ENCODE measurements around the gene STXBP1.

The STXBP1 gene

GRCh38 chr9:127715470-127716337 is 103.6 kb downstream of the STXBP1 start, which contains the start of the genes PTRH1 and TTC16:
Gene PTRH1, minus strand, starts transcription at chr9:127715663. Its CDS starts 24 bp downstream, at chr9:127715639.
Gene TTC16, plus strand, starts transcription at chr9:127716079. Its CDS starts 67 bp downstream, at chr9:127716146.
- DNase-seq, result peak; percentile 96 to 98 (median 96)
- peak; percentile 88 for ATAC-seq (replicated peaks)
- no peaks in the 10 kb centered on the region for H3K9me3 Mint-ChIP-seq
- H3K27ac Mint-ChIP-seq, result peak within 1 kb of the TSS; percentile 89 to 95
- peak within 1 kb of the TSS; percentile 87 to 91 for H3K4me3 Mint-ChIP-seq
- peaks cover 13% of the 10 kb centered on the region for H3K36me3 Mint-ChIP-seq (ENCODE audit: insufficient read depth)
- peaks cover 39 to 46% of the 10 kb centered on the region in 2 donors for H3K4me1 Mint-ChIP-seq (ENCODE audit: low read depth in 2 of 2)
- H3K27me3 Mint-ChIP-seq, result no peaks in the 10 kb centered on the region

DNA sequence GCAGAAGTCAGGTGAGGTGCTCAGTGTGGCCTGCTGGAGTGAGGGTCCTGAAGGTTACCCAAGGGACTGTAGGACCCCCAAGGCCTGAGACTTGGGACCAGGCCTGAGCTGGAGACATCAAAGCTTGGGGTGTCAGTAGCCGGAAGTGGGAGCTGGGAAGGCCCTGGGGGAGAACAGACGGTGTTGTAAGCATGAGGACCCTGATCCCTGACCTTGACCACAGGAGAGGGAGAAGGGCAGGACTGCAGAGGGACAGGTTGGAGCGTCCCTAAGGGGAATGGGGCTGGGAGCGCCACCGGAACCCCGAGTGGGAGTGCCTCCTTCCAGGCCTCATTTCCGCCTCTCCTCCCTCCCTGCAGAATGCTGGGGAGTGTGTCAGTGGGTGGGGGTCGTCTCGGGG is 104.3 kb downstream of the STXBP1 start:
- Mint-ChIP-seq H3K4me1 (ENCODE audit: low read depth in 2 of 2) (peaks cover 38 to 44% of the 10 kb centered on the region in 2 donors), H3K9me3 (no peaks in the 10 kb centered on the region), H3K27ac (peak overlapping the region; percentile 89 to 95), H3K36me3 (ENCODE audit: insufficient read depth) (peaks cover 14% of the 10 kb centered on the region), H3K27me3 (no peaks in the 10 kb centered on the region), H3K4me3 (peak overlapping the region; percentile 87 to 91)
- no peak for DNase-seq
- ATAC-seq (replicated peaks), result no peak

- Mint-ChIP-seq H3K9me3 (no peaks in the 10 kb centered on the region), H3K36me3 (ENCODE audit: insufficient read depth) (peaks cover 16% of the 10 kb centered on the region), H3K27me3 (no peaks in the 10 kb centered on the region), H3K4me3 (peak overlapping the region in 1 of 2 donors; percentile 54), H3K4me1 (ENCODE audit: low read depth in 2 of 2) (peaks cover 41 to 45% of the 10 kb centered on the region in 2 donors), H3K27ac (peak overlapping the region; percentile 83 to 89)
- ATAC-seq (replicated peaks), result no peak
- DNase-seq, result no peak
Measured at GRCh38 chr9:127717766-127718165, 105.7 kb downstream of the STXBP1 start.

GRCh38 chr9:127720031-127720864 is 108.2 kb downstream of the STXBP1 start:
- H3K9me3 Mint-ChIP-seq, result no peaks in the 10 kb centered on the region
- ATAC-seq (replicated peaks), result peak; percentile 29
- H3K4me3 Mint-ChIP-seq, result peak overlapping the region; percentile 74 to 77
- H3K27ac Mint-ChIP-seq, result peak overlapping the region; percentile 80 to 93
- H3K36me3 Mint-ChIP-seq (ENCODE audit: insufficient read depth), result peaks cover 14% of the 10 kb centered on the region
- DNase-seq, result peak; percentile 37 to 42 (median 41)
- H3K27me3 Mint-ChIP-seq, result no peaks in the 10 kb centered on the region
- H3K4me1 Mint-ChIP-seq (ENCODE audit: low read depth in 2 of 2), result peaks cover 40 to 41% of the 10 kb centered on the region in 2 donors

GRCh38 chr9:127720865-127721227 is 108.8 kb downstream of the STXBP1 start:
- H3K27ac Mint-ChIP-seq, result peak overlapping the region; percentile 80 to 93
- peak overlapping the region; percentile 74 to 77 for H3K4me3 Mint-ChIP-seq

DNA sequence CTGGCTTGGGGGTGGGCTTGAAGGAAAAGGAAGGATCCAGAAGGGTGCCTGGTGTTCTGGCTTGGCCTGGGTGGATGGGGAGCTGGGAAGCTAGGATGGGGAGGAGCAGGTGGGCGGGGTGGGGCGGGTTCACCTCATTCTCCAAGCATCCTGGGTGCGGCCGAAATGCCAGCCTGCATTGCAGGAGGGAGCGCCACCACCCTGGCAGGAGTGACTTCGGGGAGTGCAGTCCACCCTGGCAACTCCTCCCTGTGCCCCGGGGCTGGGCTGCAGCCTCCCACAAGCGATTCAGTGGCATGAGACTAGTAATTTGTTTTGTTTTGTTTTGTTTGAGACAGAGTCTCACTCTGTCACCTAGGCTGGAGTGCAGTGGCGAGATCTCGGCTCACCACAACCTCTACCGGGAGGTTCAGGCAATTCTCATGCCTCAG is 109.3 kb downstream of the STXBP1 start:
- H3K27ac Mint-ChIP-seq, result peak overlapping the region; percentile 80 to 93
- peaks cover 9% of the 10 kb centered on the region for H3K36me3 Mint-ChIP-seq (ENCODE audit: insufficient read depth)
- DNase-seq (peak in 1 of 3 experiments; percentile 35), ATAC-seq (replicated peaks) (peak; percentile 66)
- no peaks in the 10 kb centered on the region for H3K27me3 Mint-ChIP-seq
- peaks cover 32% of the 10 kb centered on the region in 2 donors for H3K4me1 Mint-ChIP-seq (ENCODE audit: low read depth in 2 of 2)
- no peaks in the 10 kb centered on the region for H3K9me3 Mint-ChIP-seq
- H3K4me3 Mint-ChIP-seq, result peak overlapping the region; percentile 74 to 77

More at GRCh38 chr9:127720865-127721227, 108.8 kb downstream of the STXBP1 start:
- Mint-ChIP-seq H3K36me3 (ENCODE audit: insufficient read depth) (peaks cover 8% of the 10 kb centered on the region), H3K4me1 (ENCODE audit: low read depth in 2 of 2) (peaks cover 36 to 38% of the 10 kb centered on the region in 2 donors), H3K9me3 (no peaks in the 10 kb centered on the region), H3K27me3 (no peaks in the 10 kb centered on the region)
- no peak for ATAC-seq (replicated peaks)
- no peak for DNase-seq

- DNase-seq (no peak), ATAC-seq (replicated peaks) (no peak)
- H3K27ac Mint-ChIP-seq, result peak overlapping the region; percentile 80 to 93
- peaks cover 14% of the 10 kb centered on the region for H3K36me3 Mint-ChIP-seq (ENCODE audit: insufficient read depth)
- H3K27me3 Mint-ChIP-seq, result no peaks in the 10 kb centered on the region
- peaks cover 30 to 32% of the 10 kb centered on the region in 2 donors for H3K4me1 Mint-ChIP-seq (ENCODE audit: low read depth in 2 of 2)
- peak overlapping the region; percentile 74 to 77 for H3K4me3 Mint-ChIP-seq
- H3K9me3 Mint-ChIP-seq, result no peaks in the 10 kb centered on the region
Measured at GRCh38 chr9:127722055-127722745, 110.1 kb downstream of the STXBP1 start.

DNA sequence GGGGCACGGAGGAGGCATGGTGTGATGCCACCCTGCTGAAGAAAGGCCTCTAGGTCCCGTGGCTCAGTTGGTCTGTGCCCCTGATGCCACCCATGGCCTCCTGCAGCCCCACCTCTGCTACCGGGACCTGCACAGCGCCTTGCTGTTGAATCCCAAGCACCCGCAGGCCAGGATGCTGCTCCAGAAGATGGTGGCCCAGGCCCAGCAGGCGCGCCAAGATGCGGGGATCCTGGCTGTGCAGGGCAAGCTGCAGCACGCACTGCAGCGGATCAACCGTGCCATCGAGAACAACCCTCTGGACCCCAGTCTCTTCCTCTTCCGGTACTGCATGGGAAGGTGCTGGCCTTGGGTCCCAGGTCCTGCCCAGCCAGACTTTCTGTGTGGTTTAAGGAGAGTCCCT is 110.9 kb downstream of the STXBP1 start:
- Mint-ChIP-seq H3K9me3 (no peaks in the 10 kb centered on the region), H3K36me3 (ENCODE audit: insufficient read depth) (peaks cover 14% of the 10 kb centered on the region), H3K27ac (peak overlapping the region; percentile 10 to 20), H3K4me3 (no peak overlapping the region), H3K4me1 (ENCODE audit: low read depth in 2 of 2) (peaks cover 28 to 29% of the 10 kb centered on the region in 2 donors), H3K27me3 (no peaks in the 10 kb centered on the region)
- no peak for DNase-seq
- no peak for ATAC-seq (replicated peaks)

- ATAC-seq (replicated peaks) (no peak), DNase-seq (no peak)
- peak overlapping the region; percentile 10 to 46 for H3K27ac Mint-ChIP-seq
- no peak overlapping the region for H3K4me3 Mint-ChIP-seq
- no peaks in the 10 kb centered on the region for H3K9me3 Mint-ChIP-seq
- peaks cover 28 to 29% of the 10 kb centered on the region in 2 donors for H3K4me1 Mint-ChIP-seq (ENCODE audit: low read depth in 2 of 2)
- no peaks in the 10 kb centered on the region for H3K27me3 Mint-ChIP-seq
- peaks cover 14% of the 10 kb centered on the region for H3K36me3 Mint-ChIP-seq (ENCODE audit: insufficient read depth)
Measured at GRCh38 chr9:127723444-127723843, 111.4 kb downstream of the STXBP1 start.

- ATAC-seq (replicated peaks), result no peak
Measured at GRCh38 chr9:127724012-127724411, 111.9 kb downstream of the STXBP1 start.

DNA sequence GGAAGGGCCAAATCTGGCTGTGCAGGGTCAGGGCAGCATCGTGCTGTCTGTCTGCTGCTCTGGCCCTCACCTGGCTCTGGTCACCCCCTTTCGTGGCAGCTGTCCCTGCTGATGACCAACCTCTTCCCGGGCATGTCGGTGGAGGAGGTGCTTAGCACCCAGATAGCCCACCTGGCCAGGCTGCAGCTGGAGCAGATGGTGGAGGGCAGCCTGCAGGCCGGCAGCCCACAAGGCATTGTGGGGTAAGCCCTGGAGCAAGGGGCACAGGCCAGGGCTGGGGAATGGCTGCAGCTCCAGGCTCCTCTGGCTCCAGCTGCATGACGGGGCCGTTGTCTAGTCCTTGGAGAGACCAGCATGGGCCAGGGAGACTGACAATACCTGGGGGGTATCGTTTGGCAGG is 114.8 kb downstream of the STXBP1 start:
- H3K27me3 Mint-ChIP-seq, result no peaks in the 10 kb centered on the region
- DNase-seq, result no peak
- peaks cover 15% of the 10 kb centered on the region for H3K36me3 Mint-ChIP-seq (ENCODE audit: insufficient read depth)
- H3K4me1 Mint-ChIP-seq (ENCODE audit: low read depth in 2 of 2), result peaks cover 4% of the 10 kb centered on the region in 2 donors
- H3K9me3 Mint-ChIP-seq, result no peaks in the 10 kb centered on the region
- no peak for ATAC-seq (replicated peaks)
- peak overlapping the region in 1 of 2 donors; percentile 61 for H3K27ac Mint-ChIP-seq
- H3K4me3 Mint-ChIP-seq, result no peak overlapping the region

More at GRCh38 chr9:127724012-127724411, 111.9 kb downstream of the STXBP1 start:
- Mint-ChIP-seq H3K4me3 (no peak overlapping the region), H3K4me1 (ENCODE audit: low read depth in 2 of 2) (peaks cover 28 to 29% of the 10 kb centered on the region in 2 donors), H3K27me3 (no peaks in the 10 kb centered on the region), H3K27ac (peak overlapping the region in 1 of 2 donors; percentile 46), H3K9me3 (no peaks in the 10 kb centered on the region), H3K36me3 (ENCODE audit: insufficient read depth) (peaks cover 14% of the 10 kb centered on the region)
- DNase-seq, result no peak

DNA sequence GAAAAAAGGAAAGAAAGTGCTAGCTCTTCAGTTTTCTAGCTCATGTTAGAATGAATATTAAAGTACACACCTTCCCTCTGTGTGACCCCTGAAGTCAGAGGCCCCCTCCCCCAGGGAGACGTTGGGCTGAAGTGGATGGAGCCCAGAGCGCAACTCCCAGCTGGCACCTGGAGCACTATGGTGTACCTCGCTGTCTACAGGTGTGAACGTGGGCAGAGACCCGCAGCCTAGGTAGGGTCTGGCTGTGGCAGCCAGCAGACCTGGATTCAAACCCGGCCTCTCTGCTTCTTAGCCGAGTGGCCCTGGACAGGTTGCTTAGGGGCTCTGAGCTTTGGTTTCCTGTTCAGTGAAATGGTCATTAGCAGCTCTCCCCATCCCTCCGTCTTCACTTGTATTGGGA is 116.7 kb downstream of the STXBP1 start:
- Mint-ChIP-seq H3K4me1 (ENCODE audit: low read depth in 2 of 2) (peaks cover 4 to 7% of the 10 kb centered on the region in 2 donors), H3K9me3 (no peaks in the 10 kb centered on the region), H3K4me3 (no peak overlapping the region), H3K36me3 (ENCODE audit: insufficient read depth) (peaks cover 19% of the 10 kb centered on the region), H3K27ac (peak overlapping the region in 1 of 2 donors; percentile 72), H3K27me3 (no peaks in the 10 kb centered on the region)
- no peak for DNase-seq
- ATAC-seq (replicated peaks), result no peak

Measured in effector memory CD8-positive, alpha-beta T cell (primary cell).